ENCODE results near the gene DYNLRB1.
"Not testable (repeated sequence)": the region's sequence is repeated elsewhere in the genome, so short reads cannot be mapped to it uniquely, and the experiment has no call there.

Gene DYNLRB1

GRCh38 chr20:34485068-34485634 is 31.1 kb upstream of the DYNLRB1 start:
- no peak overlapping the region for H3K27ac ChIP-seq
- no peak for TF ChIP-seq CTCF (conservative IDR thresholded peaks at IDR 0.05)

- no peak overlapping the region for H3K27ac ChIP-seq
- TF ChIP-seq CTCF (conservative IDR thresholded peaks at IDR 0.05) = no peak
These were observed 24.8 kb upstream of the DYNLRB1 start for GRCh38 chr20:34491226-34491931.

GRCh38 chr20:34491932-34492509 is 24.2 kb upstream of the DYNLRB1 start:
- no peak for TF ChIP-seq CTCF (conservative IDR thresholded peaks at IDR 0.05)
- H3K27ac ChIP-seq = no peak overlapping the region

GRCh38 chr20:34493646-34494045 is 22.6 kb upstream of the DYNLRB1 start:
- no peak for TF ChIP-seq CTCF (conservative IDR thresholded peaks at IDR 0.05)
- H3K27ac ChIP-seq = no peak overlapping the region

- no peak overlapping the region for H3K27ac ChIP-seq
- no peak for TF ChIP-seq CTCF (conservative IDR thresholded peaks at IDR 0.05)
These were observed 20.9 kb upstream of the DYNLRB1 start for GRCh38 chr20:34495307-34495706.

- TF ChIP-seq CTCF (conservative IDR thresholded peaks at IDR 0.05) = no peak
- H3K27ac ChIP-seq = no peak overlapping the region
These were observed 20.3 kb upstream of the DYNLRB1 start for GRCh38 chr20:34495916-34496315.

- not testable (repeated sequence) for H3K27ac ChIP-seq
These were observed 18.6 kb upstream of the DYNLRB1 start for GRCh38 chr20:34497596-34497995.

GRCh38 chr20:34500823-34501222 is 15.4 kb upstream of the DYNLRB1 start:
- no peak overlapping the region for H3K27ac ChIP-seq
- TF ChIP-seq CTCF (conservative IDR thresholded peaks at IDR 0.05) = no peak

Data from VCaP (cell line).